ENCODE results near the gene MTURN. TPM values are rescaled to one million over a fixed set of nuclear protein-coding genes. Genes with fewer than 3 reads are reported as not detected.

The MTURN gene
- total and polyA plus RNA-seq, 2 donors (not counting 3 experiments of a cell fraction or from before 2014, with no cell fraction given) = 4.9 to 6.6 TPM

DNA sequence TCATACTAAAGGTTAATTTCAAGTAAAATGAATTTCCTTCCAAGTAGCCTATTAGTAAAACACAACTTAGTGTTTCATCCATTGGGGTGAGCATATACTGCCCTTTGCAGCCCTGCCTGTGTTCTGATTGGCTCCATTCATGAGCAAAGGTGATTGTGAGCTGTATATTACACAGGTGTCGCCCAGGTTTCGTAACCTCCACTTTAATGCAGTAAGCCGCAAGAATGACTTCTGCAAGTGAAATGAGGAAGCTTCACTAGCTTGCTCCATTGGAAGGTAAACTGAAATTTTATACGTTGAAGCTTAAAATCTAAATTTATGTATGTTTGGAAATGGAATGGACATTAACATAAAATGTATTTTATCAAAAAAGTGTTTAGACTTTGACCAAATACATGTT is 24.4 kb downstream of the MTURN start:
- H3K9me1 ChIP-seq (replicated peaks; ENCODE audit: control insufficient read depth, extremely low read depth, insufficient read depth, low read length) = no peaks in the 10 kb centered on the region
- ChIA-PET POLR2A (no interaction called here), CTCF (interaction anchor here (0.9 kb wide), 1 partner anchor 254 kb away, joined by 3 read pairs; no protein-coding TSS in a partner anchor)
- no peak overlapping the region for H3K4me2 ChIP-seq (ENCODE audit: insufficient read depth, low read length)
- intact Hi-C loops (cut with micrococcal nuclease) = no loop called here
- no peaks in the 10 kb centered on the region for H3K36me3 ChIP-seq (ENCODE audit: control insufficient read depth in 2 of 2, extremely low read depth in 1 of 2, insufficient read depth in 2 of 2, low read length in 2 of 2)
- DNase-seq (ENCODE audit: low read depth, low spot score) (no peak), FAIRE-seq (no peak)
- BruUV-seq (replicated peaks) = no TSS peak
- dilution Hi-C loops (cut with MboI; ENCODE audit: extremely low pct_ligation_motif_present, low sequenced_read_pairs) = no loop called here
- H3K4me1 ChIP-seq (ENCODE audit: control insufficient read depth, extremely low read depth, insufficient read depth, low read length) = peaks cover 21% of the 10 kb centered on the region
- no peaks in the 10 kb centered on the region for H3K79me2 ChIP-seq (ENCODE audit: control insufficient read depth, insufficient read depth, low read length)
- H4K20me1 ChIP-seq (replicated peaks; ENCODE audit: control insufficient read depth, extremely low read depth, insufficient read depth, low read length) = no peaks in the 10 kb centered on the region
- TF ChIP-seq POLR2A (IDR thresholded peaks at IDR 0.05; ENCODE audit: low read depth, low read length) (no peak), GATA2 (IDR thresholded peaks at IDR 0.05; ENCODE audit: insufficient read depth, insufficient read length, low read depth, low read length) (no peak), POLR2AphosphoS5 (IDR thresholded peaks at IDR 0.05; ENCODE audit: insufficient read depth, low read depth, low read length) (no peak), JUN (IDR thresholded peaks at IDR 0.05; ENCODE audit: borderline replicate concordance, insufficient read depth, insufficient read length, low read depth) (no peak), MYC (IDR thresholded peaks at IDR 0.05; ENCODE audit: low read depth, low read length) (no peak), FOS (IDR thresholded peaks at IDR 0.05; ENCODE audit: borderline replicate concordance, insufficient read depth, low read length) (no peak), EZH2 (IDR thresholded peaks at IDR 0.05; ENCODE audit: borderline replicate concordance, low read depth, low read length, severe bottlenecking) (no peak)
- TF ChIP-seq, protein P1, sequence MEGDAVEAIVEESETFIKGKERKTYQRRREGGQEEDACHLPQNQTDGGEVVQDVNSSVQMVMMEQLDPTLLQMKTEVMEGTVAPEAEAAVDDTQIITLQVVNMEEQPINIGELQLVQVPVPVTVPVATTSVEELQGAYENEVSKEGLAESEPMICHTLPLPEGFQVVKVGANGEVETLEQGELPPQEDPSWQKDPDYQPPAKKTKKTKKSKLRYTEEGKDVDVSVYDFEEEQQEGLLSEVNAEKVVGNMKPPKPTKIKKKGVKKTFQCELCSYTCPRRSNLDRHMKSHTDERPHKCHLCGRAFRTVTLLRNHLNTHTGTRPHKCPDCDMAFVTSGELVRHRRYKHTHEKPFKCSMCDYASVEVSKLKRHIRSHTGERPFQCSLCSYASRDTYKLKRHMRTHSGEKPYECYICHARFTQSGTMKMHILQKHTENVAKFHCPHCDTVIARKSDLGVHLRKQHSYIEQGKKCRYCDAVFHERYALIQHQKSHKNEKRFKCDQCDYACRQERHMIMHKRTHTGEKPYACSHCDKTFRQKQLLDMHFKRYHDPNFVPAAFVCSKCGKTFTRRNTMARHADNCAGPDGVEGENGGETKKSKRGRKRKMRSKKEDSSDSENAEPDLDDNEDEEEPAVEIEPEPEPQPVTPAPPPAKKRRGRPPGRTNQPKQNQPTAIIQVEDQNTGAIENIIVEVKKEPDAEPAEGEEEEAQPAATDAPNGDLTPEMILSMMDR (IDR thresholded peaks at IDR 0.05; ENCODE audit: extremely low read depth in 1 of 2, insufficient read depth in 1 of 2, low read depth in 1 of 2, low read length in 2 of 2) = no peak
- TF ChIP-seq, protein P2, sequence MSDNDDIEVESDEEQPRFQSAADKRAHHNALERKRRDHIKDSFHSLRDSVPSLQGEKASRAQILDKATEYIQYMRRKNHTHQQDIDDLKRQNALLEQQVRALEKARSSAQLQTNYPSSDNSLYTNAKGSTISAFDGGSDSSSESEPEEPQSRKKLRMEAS (IDR thresholded peaks at IDR 0.05; ENCODE audit: insufficient read depth, insufficient read length) = no peak
- H3K27ac ChIP-seq (ENCODE audit: insufficient read depth, low read depth, low read length) = no peak overlapping the region
- no peaks in the 10 kb centered on the region for H3K9me3 ChIP-seq (replicated peaks; ENCODE audit: control insufficient read depth, insufficient read depth, low read length)
- H3K9ac ChIP-seq (replicated peaks; ENCODE audit: extremely low read depth, insufficient read depth, low read length) = no peak overlapping the region
- no peak overlapping the region for H3K4me3 ChIP-seq (replicated peaks in 1 of 3; ENCODE audit: insufficient read depth in 1 of 3, low read depth in 1 of 3, low read length in 3 of 3)
- H2AFZ ChIP-seq (ENCODE audit: low read depth, low read length) = no peak overlapping the region
- no peaks in the 10 kb centered on the region for H3K27me3 ChIP-seq (ENCODE audit: control insufficient read depth in 2 of 2, insufficient read depth in 2 of 2, low read length in 2 of 2)

Measured in endothelial cell of umbilical vein (primary cell).